Body of pancreas (tissue), 4 donors: ENCODE measurements around the gene LAP3.

Experiments used
- CTCF ChIP-seq, 7 experiments: fragments of 450-650 bp in 4 of 7; fragments of 200-600 bp in 3 of 7; sonication (generic) in 3 of 7; IDR thresholded peaks; one replicate each; pipeline ENCODE4 v1.5.1; 2016 to 2019; ENCODE audit warnings: antibody characterized with exemption in 7 of 7
- POLR2A ChIP-seq, 3 donors: fragments of 450-650 bp; IDR thresholded peaks; one replicate each; pipeline ENCODE4 v1.6.1; 2016; ENCODE audit warnings: antibody characterized with exemption in 3 of 3, mild to moderate bottlenecking in 2 of 3

GRCh38 chr4:17635056-17635455 lies 58.1 kb downstream of the LAP3 start:
- TF ChIP-seq CTCF (IDR thresholded peaks at IDR 0.05), result no peak
- no peak for TF ChIP-seq POLR2A (IDR thresholded peaks at IDR 0.05)
